ENCODE data around the gene KCTD13.
A peak's percentile ranks its signal among the peaks of the same experiment; 100 is the strongest.

The KCTD13 gene

GRCh38 chr16:29972500-29972899 is 46.5 kb upstream of the KCTD13 start:
- in situ Hi-C loops (cut with HindIII; ENCODE audit: low sequenced_read_pairs): no loop called here
- TF ChIP-seq, protein P1, sequence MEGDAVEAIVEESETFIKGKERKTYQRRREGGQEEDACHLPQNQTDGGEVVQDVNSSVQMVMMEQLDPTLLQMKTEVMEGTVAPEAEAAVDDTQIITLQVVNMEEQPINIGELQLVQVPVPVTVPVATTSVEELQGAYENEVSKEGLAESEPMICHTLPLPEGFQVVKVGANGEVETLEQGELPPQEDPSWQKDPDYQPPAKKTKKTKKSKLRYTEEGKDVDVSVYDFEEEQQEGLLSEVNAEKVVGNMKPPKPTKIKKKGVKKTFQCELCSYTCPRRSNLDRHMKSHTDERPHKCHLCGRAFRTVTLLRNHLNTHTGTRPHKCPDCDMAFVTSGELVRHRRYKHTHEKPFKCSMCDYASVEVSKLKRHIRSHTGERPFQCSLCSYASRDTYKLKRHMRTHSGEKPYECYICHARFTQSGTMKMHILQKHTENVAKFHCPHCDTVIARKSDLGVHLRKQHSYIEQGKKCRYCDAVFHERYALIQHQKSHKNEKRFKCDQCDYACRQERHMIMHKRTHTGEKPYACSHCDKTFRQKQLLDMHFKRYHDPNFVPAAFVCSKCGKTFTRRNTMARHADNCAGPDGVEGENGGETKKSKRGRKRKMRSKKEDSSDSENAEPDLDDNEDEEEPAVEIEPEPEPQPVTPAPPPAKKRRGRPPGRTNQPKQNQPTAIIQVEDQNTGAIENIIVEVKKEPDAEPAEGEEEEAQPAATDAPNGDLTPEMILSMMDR (IDR thresholded peaks at IDR 0.05; ENCODE audit: low read depth, low read length): no peak
- DNase-seq (ENCODE audit: low read depth, low spot score): no peak
- no peak overlapping the region for H3K4me3 ChIP-seq (ENCODE audit: low read depth, low read length)

GRCh38 chr16:29971304-29971703 is 45.3 kb upstream of the KCTD13 start:
- H3K4me3 ChIP-seq (ENCODE audit: low read depth, low read length): no peak overlapping the region
- TF ChIP-seq, protein P1 (IDR thresholded peaks at IDR 0.05; ENCODE audit: low read depth, low read length): no peak
- in situ Hi-C loops (cut with HindIII; ENCODE audit: low sequenced_read_pairs): no loop called here
- no peak for DNase-seq (ENCODE audit: low read depth, low spot score)

GRCh38 chr16:29968205-29968604 is 42.2 kb upstream of the KCTD13 start:
- DNase-seq (ENCODE audit: low read depth, low spot score): no peak
- in situ Hi-C loops (cut with HindIII; ENCODE audit: low sequenced_read_pairs): no loop called here
- no peak overlapping the region for H3K4me3 ChIP-seq (ENCODE audit: low read depth, low read length)
- TF ChIP-seq, protein P1 (IDR thresholded peaks at IDR 0.05; ENCODE audit: low read depth, low read length): no peak

- H3K4me3 ChIP-seq (ENCODE audit: low read depth, low read length): peak overlapping the region; percentile 77
- no peak for DNase-seq (ENCODE audit: low read depth, low spot score)
- TF ChIP-seq, protein P1 (IDR thresholded peaks at IDR 0.05; ENCODE audit: low read depth, low read length): no peak
- in situ Hi-C loops (cut with HindIII; ENCODE audit: low sequenced_read_pairs): no loop called here
Measured at GRCh38 chr16:29963021-29963743, 37.2 kb upstream of the KCTD13 start.

GRCh38 chr16:29962344-29962994 is 36.4 kb upstream of the KCTD13 start:
- in situ Hi-C loops (cut with HindIII; ENCODE audit: low sequenced_read_pairs): no loop called here
- TF ChIP-seq, protein P1 (IDR thresholded peaks at IDR 0.05; ENCODE audit: low read depth, low read length): no peak
- H3K4me3 ChIP-seq (ENCODE audit: low read depth, low read length): peak overlapping the region; percentile 77
- DNase-seq (ENCODE audit: low read depth, low spot score): peak; percentile 36

DNA sequence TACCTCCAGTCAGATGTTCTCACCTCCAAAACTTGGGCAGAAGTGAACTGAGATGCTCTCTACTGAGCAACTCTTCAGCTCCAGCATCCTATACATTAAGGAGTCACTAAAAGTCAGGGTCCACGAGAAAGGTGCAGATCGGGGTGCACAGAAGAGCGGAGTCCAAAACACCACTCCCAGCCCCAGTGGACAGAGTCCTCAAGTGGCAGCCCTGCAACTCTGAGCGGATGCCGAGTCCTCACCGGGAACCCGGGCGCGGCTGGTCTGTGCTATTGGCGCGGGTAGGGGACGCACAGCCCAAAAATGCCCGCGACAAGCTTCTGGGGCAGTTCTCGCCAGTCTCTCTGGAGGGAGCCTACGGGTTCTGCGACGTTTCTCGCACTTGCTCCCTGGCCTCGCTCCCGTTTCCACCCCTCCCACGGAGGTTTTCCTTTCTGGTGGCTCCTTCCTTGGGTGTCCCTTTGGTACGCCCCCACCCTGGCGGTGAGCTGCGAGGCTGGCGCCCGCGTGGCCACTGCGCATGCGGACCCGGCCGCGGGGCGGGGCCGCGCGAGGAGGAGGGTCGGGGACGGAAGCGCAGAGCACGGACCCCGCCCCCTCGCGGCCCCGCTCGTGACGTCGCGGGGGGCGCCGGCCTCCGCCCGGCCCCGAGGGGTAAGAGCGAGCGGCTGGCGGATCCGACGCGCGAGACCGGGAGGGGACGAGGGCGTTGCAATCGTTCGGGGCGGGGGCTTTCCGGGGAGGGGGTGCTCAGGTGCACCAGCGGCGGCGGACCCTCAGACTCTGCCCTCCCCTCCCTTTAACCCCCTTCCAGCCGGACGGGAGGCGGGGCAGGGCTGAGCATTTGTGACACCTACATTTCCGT is 35.7 kb upstream of the KCTD13 start, which contains the start of gene TMEM219:
Gene TMEM219, plus strand, starts transcription at position 601 of the 865 bp plus-strand sequence. CDS start 1,065 bp downstream, outside the sequence.
- TF ChIP-seq, protein P1 (IDR thresholded peaks at IDR 0.05; ENCODE audit: low read depth, low read length): peak; percentile 45
- DNase-seq (ENCODE audit: low read depth, low spot score): peak; percentile 88
- peak within 1 kb of the TSS; percentile 77 for H3K4me3 ChIP-seq (ENCODE audit: low read depth, low read length)
- in situ Hi-C loops (cut with HindIII; ENCODE audit: low sequenced_read_pairs): no loop called here
